ENCODE data around the gene MYEOV. TPM values are rescaled to one million over a fixed set of nuclear protein-coding genes. Genes with fewer than 3 reads are reported as not detected.

MYEOV gene
- polyA plus RNA-seq, 3 donors = 0.03 TPM; not detected in 2

GRCh38 chr11:69284081-69284511, 9.9 kb upstream of the MYEOV start:
- Histone ChIP-seq H3K9me3 (replicated peaks in 1 of 2; ENCODE audit: control insufficient read depth in 1 of 2, insufficient read depth in 1 of 2, low read length in 2 of 2) (peaks cover 0 to 3% of the 10 kb centered on the region in 2 donors), H3K27me3 (ENCODE audit: control insufficient read depth in 2 of 2, insufficient read depth in 2 of 2, low read length in 2 of 2) (no peaks in the 10 kb centered on the region), H4K20me1 (ENCODE audit: insufficient read depth, low read length) (no peaks in the 10 kb centered on the region), H3K4me3 (replicated peaks in 1 of 3; ENCODE audit: low read depth in 2 of 3, low read length in 3 of 3) (no peak overlapping the region), H2AFZ (ENCODE audit: insufficient read depth, low read depth, low read length, poor library complexity, severe bottlenecking) (no peak overlapping the region), H3K79me2 (ENCODE audit: insufficient read depth, low read length) (no peaks in the 10 kb centered on the region), H3K27ac (ENCODE audit: low read depth in 1 of 2, low read length in 2 of 2) (no peak overlapping the region), H3K4me1 (ENCODE audit: control insufficient read depth in 1 of 2, insufficient read depth in 2 of 2, low read length in 2 of 2) (no peaks in the 10 kb centered on the region), H3K36me3 (replicated peaks in 1 of 2; ENCODE audit: control insufficient read depth in 1 of 2, insufficient read depth in 2 of 2, low read length in 2 of 2) (no peaks in the 10 kb centered on the region), H3K4me2 (replicated peaks; ENCODE audit: extremely low read depth, low read length, poor library complexity, severe bottlenecking) (no peak overlapping the region), H3K9ac (ENCODE audit: insufficient read depth, low read length, poor library complexity, severe bottlenecking) (no peak overlapping the region)
- Mint-ChIP-seq H3K4me1 (no peaks in the 10 kb centered on the region), H3K36me3 (no peaks in the 10 kb centered on the region), H3K27ac (no peak overlapping the region), H3K9me3 (peaks cover 0 to 6% (median 3%) of the 10 kb centered on the region in 7 donors), H3K27me3 (ENCODE audit: low read depth in 3 of 3) (peaks cover 0 to 3% (median 1%) of the 10 kb centered on the region in 3 donors), H3K4me3 (no peak overlapping the region)
- 96% methylated on average over 8 of the region's 9 CpGs for WGBS (ENCODE audit: insufficient coverage)
- no peak for TF ChIP-seq CTCF (IDR thresholded peaks at IDR 0.05)
- no peak for DNase-seq
- intact Hi-C loops (cut with micrococcal nuclease) = no loop called here

GRCh38 chr11:69285091-69285490, 8.9 kb upstream of the MYEOV start:
- intact Hi-C loops (cut with micrococcal nuclease) = no loop called here
- H3K4me3 ChIP-seq (replicated peaks in 1 of 3; ENCODE audit: low read depth in 2 of 3, low read length in 3 of 3) = no peak overlapping the region
- H3K4me2 ChIP-seq (replicated peaks; ENCODE audit: extremely low read depth, low read length, poor library complexity, severe bottlenecking) = no peak overlapping the region
- H3K4me1 Mint-ChIP-seq = no peaks in the 10 kb centered on the region
- DNase-seq = no peak
- H3K9me3 ChIP-seq (replicated peaks in 1 of 2; ENCODE audit: control insufficient read depth in 1 of 2, insufficient read depth in 1 of 2, low read length in 2 of 2) = peaks cover 0 to 3% of the 10 kb centered on the region in 2 donors
- TF ChIP-seq CTCF (IDR thresholded peaks at IDR 0.05) = no peak
- peaks cover 0 to 6% (median 3%) of the 10 kb centered on the region in 7 donors for H3K9me3 Mint-ChIP-seq
- WGBS (ENCODE audit: insufficient coverage) = 91% methylated on average over 8 of the region's 11 CpGs
- peaks cover 0 to 3% (median 1%) of the 10 kb centered on the region in 3 donors for H3K27me3 Mint-ChIP-seq (ENCODE audit: low read depth in 3 of 3)
- no peak overlapping the region for H3K27ac Mint-ChIP-seq
- no peaks in the 10 kb centered on the region for H3K36me3 Mint-ChIP-seq
- H3K27me3 ChIP-seq (ENCODE audit: control insufficient read depth in 2 of 2, insufficient read depth in 2 of 2, low read length in 2 of 2) = no peaks in the 10 kb centered on the region
- H3K4me1 ChIP-seq (ENCODE audit: control insufficient read depth in 1 of 2, insufficient read depth in 2 of 2, low read length in 2 of 2) = no peaks in the 10 kb centered on the region
- H3K36me3 ChIP-seq (replicated peaks in 1 of 2; ENCODE audit: control insufficient read depth in 1 of 2, insufficient read depth in 2 of 2, low read length in 2 of 2) = no peaks in the 10 kb centered on the region
- no peak overlapping the region for H3K27ac ChIP-seq (ENCODE audit: low read depth in 1 of 2, low read length in 2 of 2)
- no peak overlapping the region for H3K9ac ChIP-seq (ENCODE audit: insufficient read depth, low read length, poor library complexity, severe bottlenecking)
- H4K20me1 ChIP-seq (ENCODE audit: insufficient read depth, low read length) = no peaks in the 10 kb centered on the region
- no peaks in the 10 kb centered on the region for H3K79me2 ChIP-seq (ENCODE audit: insufficient read depth, low read length)
- no peak overlapping the region for H3K4me3 Mint-ChIP-seq
- no peak overlapping the region for H2AFZ ChIP-seq (ENCODE audit: insufficient read depth, low read depth, low read length, poor library complexity, severe bottlenecking)
